ENCODE results near the gene LBP.

- TF ChIP-seq, protein P1, sequence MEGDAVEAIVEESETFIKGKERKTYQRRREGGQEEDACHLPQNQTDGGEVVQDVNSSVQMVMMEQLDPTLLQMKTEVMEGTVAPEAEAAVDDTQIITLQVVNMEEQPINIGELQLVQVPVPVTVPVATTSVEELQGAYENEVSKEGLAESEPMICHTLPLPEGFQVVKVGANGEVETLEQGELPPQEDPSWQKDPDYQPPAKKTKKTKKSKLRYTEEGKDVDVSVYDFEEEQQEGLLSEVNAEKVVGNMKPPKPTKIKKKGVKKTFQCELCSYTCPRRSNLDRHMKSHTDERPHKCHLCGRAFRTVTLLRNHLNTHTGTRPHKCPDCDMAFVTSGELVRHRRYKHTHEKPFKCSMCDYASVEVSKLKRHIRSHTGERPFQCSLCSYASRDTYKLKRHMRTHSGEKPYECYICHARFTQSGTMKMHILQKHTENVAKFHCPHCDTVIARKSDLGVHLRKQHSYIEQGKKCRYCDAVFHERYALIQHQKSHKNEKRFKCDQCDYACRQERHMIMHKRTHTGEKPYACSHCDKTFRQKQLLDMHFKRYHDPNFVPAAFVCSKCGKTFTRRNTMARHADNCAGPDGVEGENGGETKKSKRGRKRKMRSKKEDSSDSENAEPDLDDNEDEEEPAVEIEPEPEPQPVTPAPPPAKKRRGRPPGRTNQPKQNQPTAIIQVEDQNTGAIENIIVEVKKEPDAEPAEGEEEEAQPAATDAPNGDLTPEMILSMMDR (conservative IDR thresholded peaks at IDR 0.05 in 1 of 2, IDR thresholded peaks at IDR 0.05 in 1 of 2; ENCODE audit: low read depth in 1 of 2, low read length in 2 of 2): peak; percentile 74 to 76
- TF ChIP-seq EZH2 (IDR thresholded peaks at IDR 0.05; ENCODE audit: low read length, missing control alignments): no peak
Measured at GRCh38 chr20:38321959-38322598, 24.2 kb upstream of the LBP start.

All from fibroblast of lung (primary cell).